Nucleus accumbens (tissue), 56 donors: ENCODE measurements around the gene AGTRAP.

Experiments used
- DNase-seq, 56 donors: peaks; one replicate each; lab custom pipeline; 2025; lab: John Stamatoyannopoulos, UW

Gene AGTRAP

GRCh38 chr1:11735854-11736745, at the start of gene AGTRAP:
AGTRAP (plus strand) TSS chr1:11736136; CDS start chr1:11736209, 73 bp downstream.
- peak; percentile 40 to 97 (median 88) for DNase-seq

GRCh38 chr1:11688506-11688905, 47.4 kb upstream of the AGTRAP start:
- DNase-seq, result no peak

- peak in 3 of 56 donors; percentile 12 to 55 (median 23) for DNase-seq
Measured at GRCh38 chr1:11690397-11691301, 45.3 kb upstream of the AGTRAP start.

- peak in 7 of 56 donors; percentile 7 to 55 (median 22) for DNase-seq
Measured at GRCh38 chr1:11691302-11691914, 44.5 kb upstream of the AGTRAP start, which contains the start of gene DRAXIN. DRAXIN (plus strand) TSS chr1:11691710; CDS start chr1:11706259, 14,549 bp downstream.

GRCh38 chr1:11691928-11692711, 43.8 kb upstream of the AGTRAP start:
- no peak for DNase-seq

GRCh38 chr1:11693024-11693590, 42.8 kb upstream of the AGTRAP start:
- DNase-seq, result peak in 9 of 56 donors; percentile 6 to 55 (median 25)

GRCh38 chr1:11693917-11694316, 42.0 kb upstream of the AGTRAP start:
- DNase-seq, result no peak

GRCh38 chr1:11695861-11696260, 40.1 kb upstream of the AGTRAP start:
- DNase-seq, result no peak

- DNase-seq, result no peak
Measured at GRCh38 chr1:11697188-11697892, 38.6 kb upstream of the AGTRAP start.

- no peak for DNase-seq
Measured at GRCh38 chr1:11697893-11698210, 38.1 kb upstream of the AGTRAP start.

- DNase-seq, result peak in 1 of 56 donors; percentile 34
Measured at GRCh38 chr1:11700601-11701467, 35.1 kb upstream of the AGTRAP start.

GRCh38 chr1:11701551-11701961, 34.4 kb upstream of the AGTRAP start:
- peak in 54 of 56 donors; percentile 26 to 89 (median 71) for DNase-seq

GRCh38 chr1:11701981-11702803, 33.7 kb upstream of the AGTRAP start:
- DNase-seq, result no peak

GRCh38 chr1:11703357-11704193, 32.4 kb upstream of the AGTRAP start:
- DNase-seq, result no peak

- DNase-seq, result no peak
Measured at GRCh38 chr1:11704194-11704529, 31.8 kb upstream of the AGTRAP start.
